Activated CD4-positive, alpha-beta T cell treated with anti-CD3 and anti-CD28 coated beads, Interleukin-2, amount 10 ng/mL, durations not matched to agents 7 days and 5 days (primary cell): ENCODE data around the gene SDHAF2. TPM values are rescaled to one million over a fixed set of nuclear protein-coding genes. Genes with fewer than 3 reads are reported as not detected.
A peak's percentile ranks its signal among the peaks of the same experiment; 100 is the strongest.
"Not testable (repeated sequence)": the region's sequence is repeated elsewhere in the genome, so short reads cannot be mapped to it uniquely, and the experiment has no call there.

Experiments
- CTCF ChIA-PET: fragments of 350-600 bp; sonication (Branson Sonifier 250); formaldehyde crosslinking; loops from one replicate; lab custom pipeline; 2021; ENCODE audit warnings: antibody characterized with exemption; lab: Charles Lee
- POLR2A ChIA-PET: fragments of 350-600 bp; sonication (Branson Sonifier 250); formaldehyde crosslinking; loops from one replicate; lab custom pipeline; 2021; ENCODE audit warnings: antibody characterized with exemption; lab: Charles Lee
- DNase-seq: peaks from one replicate; pipeline ENCODE4 v3.0.0-alpha.2; 2020
- H3K27ac Mint-ChIP-seq: one replicate; pipeline ENCODE4 v1.8.0; 2021; ENCODE audit warnings: mild to moderate bottlenecking, moderate library complexity, mixed read lengths
- H3K27me3 Mint-ChIP-seq: one replicate; pipeline ENCODE4 v1.8.0; 2021; ENCODE audit warnings: mixed read lengths
- H3K36me3 Mint-ChIP-seq: one replicate; pipeline ENCODE4 v1.8.0; 2021; ENCODE audit warnings: low read depth, mixed read lengths
- H3K4me1 Mint-ChIP-seq: one replicate; pipeline ENCODE4 v1.8.0; 2021; ENCODE audit warnings: mixed read lengths
- H3K4me3 Mint-ChIP-seq: one replicate; pipeline ENCODE4 v1.8.0; 2021; ENCODE audit warnings: mild to moderate bottlenecking, moderate library complexity, mixed read lengths
- H3K9me3 Mint-ChIP-seq: one replicate; pipeline ENCODE4 v1.8.0; 2021; ENCODE audit warnings: mixed read lengths
- total RNA-seq, 2 experiments: library from RNA; stranded (reverse); gene quantifications; one replicate each; pipeline ENCODE4 v1.2.3, GENCODE V29; 2021

The SDHAF2 gene
- 10 to 100 TPM; 42.4 to 48.3 TPM for total RNA-seq

- Mint-ChIP-seq H3K27me3 (no peaks in the 10 kb centered on the region), H3K4me3 (peak within 1 kb of the TSS; percentile 93), H3K9me3 (no peaks in the 10 kb centered on the region), H3K4me1 (peaks cover 59% of the 10 kb centered on the region), H3K36me3 (peaks cover 48% of the 10 kb centered on the region), H3K27ac (peak within 1 kb of the TSS; percentile 98)
- DNase-seq = peak; percentile 97
- ChIA-PET CTCF (interaction anchor here (0.5 to 1.9 kb wide), 8 partner anchors 16 to 94 kb away, joined by 3 to 9 read pairs (median 5); no protein-coding TSS in a partner anchor), POLR2A (interaction anchor here (1.0 kb wide), 1 partner anchor 36 kb away, joined by 6 read pairs; no protein-coding TSS in a partner anchor)
Observed at GRCh38 chr11:61429691-61430582, at the start of gene SDHAF2, which contains the start of gene CPSF7. SDHAF2 (plus strand) TSS chr11:61430124; CDS start chr11:61430147, 23 bp downstream. CPSF7 (minus strand) TSS chr11:61429975; CDS start chr11:61429235, 740 bp downstream.

GRCh38 chr11:61380884-61381283, 49.0 kb upstream of the SDHAF2 start:
- H3K27me3 Mint-ChIP-seq = no peaks in the 10 kb centered on the region
- no peaks in the 10 kb centered on the region for H3K9me3 Mint-ChIP-seq
- POLR2A ChIA-PET = interaction anchor here (0.6 kb wide), 1 partner anchor 391 kb away, joined by 3 read pairs; no protein-coding TSS in a partner anchor
- H3K4me3 Mint-ChIP-seq = no peak overlapping the region
- H3K36me3 Mint-ChIP-seq = peaks cover 5% of the 10 kb centered on the region
- peaks cover 5% of the 10 kb centered on the region for H3K4me1 Mint-ChIP-seq
- CTCF ChIA-PET = interaction anchor here (1.0 to 1.6 kb wide), 2 partner anchors 12 to 47 kb away, joined by 4 read pairs; partner anchors contain the start of gene TMEM216
- no peak overlapping the region for H3K27ac Mint-ChIP-seq
- no peak for DNase-seq

- POLR2A ChIA-PET, H3K4me3 Mint-ChIP-seq, H3K36me3 Mint-ChIP-seq, H3K4me1 Mint-ChIP-seq, H3K27ac Mint-ChIP-seq, DNase-seq, H3K9me3 Mint-ChIP-seq, H3K27me3 Mint-ChIP-seq: not testable (repeated sequence)
- CTCF ChIA-PET = interaction anchor here (2.5 to 6.8 kb wide), 4 partner anchors 11 to 49 kb away, joined by 22 to 88 read pairs (median 24); partner anchors contain the start of genes CYB561A3, DDB1, TKFC and TMEM138
Observed at GRCh38 chr11:61383859-61384258, 46.1 kb upstream of the SDHAF2 start.

- H3K4me3 Mint-ChIP-seq = no peak overlapping the region
- POLR2A ChIA-PET = no interaction called here
- peaks cover 5% of the 10 kb centered on the region for H3K4me1 Mint-ChIP-seq
- DNase-seq = no peak
- CTCF ChIA-PET = interaction anchor here (0.7 to 6.8 kb wide), 21 partner anchors 8 to 216 kb away, joined by 3 to 88 read pairs (median 5); partner anchors contain the start of genes CPSF7, CYB561A3, DDB1 and SDHAF2
- H3K36me3 Mint-ChIP-seq = peaks cover under 1% of the 10 kb centered on the region
- H3K27ac Mint-ChIP-seq = no peak overlapping the region
- no peaks in the 10 kb centered on the region for H3K27me3 Mint-ChIP-seq
- peaks cover 3% of the 10 kb centered on the region for H3K9me3 Mint-ChIP-seq
Observed at GRCh38 chr11:61384271-61385242, 45.4 kb upstream of the SDHAF2 start.

- no peaks in the 10 kb centered on the region for H3K27me3 Mint-ChIP-seq
- no peak overlapping the region for H3K27ac Mint-ChIP-seq
- peaks cover 30% of the 10 kb centered on the region for H3K4me1 Mint-ChIP-seq
- H3K36me3 Mint-ChIP-seq = peaks cover 7% of the 10 kb centered on the region
- ChIA-PET POLR2A (no interaction called here), CTCF (interaction anchor here (0.6 to 1.3 kb wide), 4 partner anchors 26 to 94 kb away, joined by 3 to 4 read pairs (median 3); no protein-coding TSS in a partner anchor)
- peaks cover 6% of the 10 kb centered on the region for H3K9me3 Mint-ChIP-seq
- DNase-seq = no peak
- no peak overlapping the region for H3K4me3 Mint-ChIP-seq
Observed at GRCh38 chr11:61390161-61390560, 39.8 kb upstream of the SDHAF2 start.

- Mint-ChIP-seq H3K4me3 (peak overlapping the region; percentile 78), H3K36me3 (peaks cover 8% of the 10 kb centered on the region), H3K27me3 (no peaks in the 10 kb centered on the region), H3K27ac (peak overlapping the region; percentile 92), H3K9me3 (peaks cover 6% of the 10 kb centered on the region), H3K4me1 (peaks cover 25% of the 10 kb centered on the region)
- ChIA-PET CTCF (interaction anchor here (0.9 to 4.2 kb wide), 13 partner anchors 8 to 208 kb away, joined by 3 to 22 read pairs (median 4); partner anchors contain the start of genes CPSF7 and SDHAF2), POLR2A (interaction anchor here (0.9 kb wide), 1 partner anchor 57 kb away, joined by 4 read pairs; no protein-coding TSS in a partner anchor)
- no peak for DNase-seq
Observed at GRCh38 chr11:61392981-61393595, 36.8 kb upstream of the SDHAF2 start.

GRCh38 chr11:61401173-61401572, 28.8 kb upstream of the SDHAF2 start:
- Mint-ChIP-seq H3K9me3 (no peaks in the 10 kb centered on the region), H3K36me3 (peaks cover 33% of the 10 kb centered on the region), H3K27ac (no peak overlapping the region), H3K4me3 (no peak overlapping the region), H3K27me3 (no peaks in the 10 kb centered on the region), H3K4me1 (no peaks in the 10 kb centered on the region)
- ChIA-PET POLR2A (no interaction called here), CTCF (interaction anchor here (1.3 to 2.9 kb wide), 7 partner anchors 8 to 65 kb away, joined by 3 to 9 read pairs (median 5); partner anchors contain the start of genes CPSF7, SDHAF2, TMEM138 and TMEM216)
- DNase-seq = no peak

- Mint-ChIP-seq H3K4me3 (no peak overlapping the region), H3K36me3 (peaks cover 33% of the 10 kb centered on the region), H3K9me3 (no peaks in the 10 kb centered on the region), H3K27me3 (no peaks in the 10 kb centered on the region), H3K27ac (no peak overlapping the region), H3K4me1 (no peaks in the 10 kb centered on the region)
- CTCF ChIA-PET = interaction anchor here (1.3 to 2.9 kb wide), 7 partner anchors 9 to 65 kb away, joined by 3 to 9 read pairs (median 5); partner anchors contain the start of genes CPSF7, SDHAF2, TMEM138 and TMEM216
- POLR2A ChIA-PET = no interaction called here
- no peak for DNase-seq
Observed at GRCh38 chr11:61401573-61401972, 28.4 kb upstream of the SDHAF2 start.

- no peak for DNase-seq
- Mint-ChIP-seq H3K4me3 (no peak overlapping the region), H3K27me3 (no peaks in the 10 kb centered on the region), H3K9me3 (no peaks in the 10 kb centered on the region), H3K27ac (no peak overlapping the region), H3K4me1 (no peaks in the 10 kb centered on the region), H3K36me3 (peaks cover 50% of the 10 kb centered on the region)
- ChIA-PET POLR2A (no interaction called here), CTCF (interaction anchor here (1.3 to 2.9 kb wide), 2 partner anchors 11 to 67 kb away, joined by 5 to 9 read pairs; no protein-coding TSS in a partner anchor)
Observed at GRCh38 chr11:61403658-61404057, 26.3 kb upstream of the SDHAF2 start.

- ChIA-PET CTCF (interaction anchor here (1.3 kb wide), 2 partner anchors 11 to 24 kb away, joined by 3 to 5 read pairs; no protein-coding TSS in a partner anchor), POLR2A (no interaction called here)
- Mint-ChIP-seq H3K4me1 (no peaks in the 10 kb centered on the region), H3K9me3 (no peaks in the 10 kb centered on the region), H3K27me3 (no peaks in the 10 kb centered on the region), H3K27ac (no peak overlapping the region), H3K36me3 (peaks cover 54% of the 10 kb centered on the region), H3K4me3 (no peak overlapping the region)
- no peak for DNase-seq
Observed at GRCh38 chr11:61404103-61404502, 25.8 kb upstream of the SDHAF2 start.

GRCh38 chr11:61404641-61405040, 25.3 kb upstream of the SDHAF2 start:
- no peaks in the 10 kb centered on the region for H3K9me3 Mint-ChIP-seq
- no peak for DNase-seq
- CTCF ChIA-PET = interaction anchor here (1.3 kb wide), 1 partner anchor 23 kb away, joined by 3 read pairs; no protein-coding TSS in a partner anchor
- H3K36me3 Mint-ChIP-seq = peaks cover 57% of the 10 kb centered on the region
- no peaks in the 10 kb centered on the region for H3K4me1 Mint-ChIP-seq
- POLR2A ChIA-PET = no interaction called here
- H3K27me3 Mint-ChIP-seq = no peaks in the 10 kb centered on the region
- no peak overlapping the region for H3K4me3 Mint-ChIP-seq
- H3K27ac Mint-ChIP-seq = no peak overlapping the region
